B cell (primary cell): ENCODE measurements around the gene H2BK1. TPM values are rescaled to one million over a fixed set of nuclear protein-coding genes. Genes with fewer than 3 reads are reported as not detected.
A peak's percentile ranks its signal among the peaks of the same experiment; 100 is the strongest.

Experiments
- ATAC-seq: fragments of 200-7000 bp; cut with Tn5 transposase; one replicate; pipeline ENCODE4 v1.10.0; 2021; ENCODE audit warnings: low read depth, mild to moderate bottlenecking, moderate number of reproducible peaks, moderate library complexity
- CTCF ChIA-PET: fragments of 350-600 bp; sonication (Branson Sonifier 250); formaldehyde crosslinking; loops from one replicate; lab custom pipeline; 2021; ENCODE audit warnings: antibody characterized with exemption, inconsistent platforms; lab: Charles Lee
- POLR2A ChIA-PET: fragments of 350-600 bp; sonication (Branson Sonifier 250); formaldehyde crosslinking; loops from one replicate; lab custom pipeline; 2021; ENCODE audit warnings: antibody characterized with exemption; lab: Charles Lee
- DNase-seq: peaks from one replicate; pipeline ENCODE4 v3.0.0; 2013
- H2AFZ ChIP-seq: 2 replicates; pipeline ENCODE4 v1.6.1; 2012; ENCODE audit warnings: mild to moderate bottlenecking, low read depth, low read length; ENCODE audit not compliant: insufficient read depth, poor library complexity, severe bottlenecking
- H3K27ac ChIP-seq, 2 donors: 1 replicate in 1 of 2; 2 replicates in 1 of 2; pipeline ENCODE4 v1.5.1; 2012 to 2013; ENCODE audit warnings: low read length in 2 of 2, mild to moderate bottlenecking in 2 of 2, moderate library complexity in 1 of 2
- H3K27me3 ChIP-seq, 4 experiments: fragments of 200-600 bp in 1 of 4; sonication (generic) in 1 of 4; replicated peaks in 1 of 4; 1 replicate in 2 of 4; 2 replicates in 2 of 4; pipeline versions ENCODE4 v1.6.1 to v1.7.0; 2013 to 2016; ENCODE audit warnings: low read length in 3 of 4, mild to moderate bottlenecking in 2 of 4, mixed read lengths in 1 of 4, moderate library complexity in 1 of 4; ENCODE audit not compliant: insufficient read depth in 4 of 4, control insufficient read depth in 3 of 4; ENCODE audit errors: control extremely low read depth in 1 of 4
- H3K36me3 ChIP-seq, 2 experiments: replicated peaks in 1 of 2; 1 replicate in 1 of 2; 2 replicates in 1 of 2; pipeline versions ENCODE4 v1.6.1 to v1.7.1; 2013; ENCODE audit warnings: low read length in 1 of 2; ENCODE audit not compliant: insufficient read depth in 2 of 2, control insufficient read depth in 1 of 2; ENCODE audit errors: control extremely low read depth in 1 of 2, extremely low read depth in 1 of 2
- H3K4me1 ChIP-seq, 2 donors: fragments of 200-600 bp in 1 of 2; sonication (generic) in 1 of 2; 1 replicate in 1 of 2; 2 replicates in 1 of 2; pipeline versions ENCODE4 v1.5.1 to v1.6.1; 2013 to 2017; ENCODE audit warnings: low read length in 2 of 2; ENCODE audit not compliant: control insufficient read depth in 2 of 2, insufficient read depth in 2 of 2
- H3K4me2 ChIP-seq: replicated peaks from 2 replicates; pipeline ENCODE3; 2012; ENCODE audit warnings: mild to moderate bottlenecking, low read depth, low read length; ENCODE audit not compliant: poor library complexity, severe bottlenecking
- H3K4me3 ChIP-seq, 5 experiments: fragments of 200-600 bp in 1 of 5; sonication (generic) in 1 of 5; 1 replicate in 3 of 5; 2 replicates in 2 of 5; pipeline versions ENCODE4 v1.5.1 to v1.7.0; 2011 to 2016; ENCODE audit warnings: low read length in 4 of 5, mild to moderate bottlenecking in 4 of 5, low read depth in 2 of 5, control low read depth in 1 of 5, moderate library complexity in 1 of 5; ENCODE audit not compliant: insufficient read depth in 1 of 5; ENCODE audit errors: control extremely low read depth in 1 of 5, extremely low read depth in 1 of 5
- H3K79me2 ChIP-seq: fragments of 200-600 bp; sonication (generic); one replicate; pipeline ENCODE4 v1.6.0; 2016; ENCODE audit warnings: low read length; ENCODE audit not compliant: control insufficient read depth, insufficient read depth
- H3K9ac ChIP-seq: fragments of 200-600 bp; sonication (generic); 2 replicates; pipeline ENCODE4 v1.6.1; 2017; ENCODE audit warnings: mild to moderate bottlenecking, low read length, moderate library complexity
- H3K9me3 ChIP-seq, 3 donors: one replicate each; pipeline versions ENCODE4 v1.6.1 to v1.7.1; 2013; ENCODE audit warnings: low read length in 2 of 3; ENCODE audit not compliant: control insufficient read depth in 2 of 3, insufficient read depth in 1 of 3; ENCODE audit errors: control extremely low read depth in 1 of 3
- H4K20me1 ChIP-seq: 2 replicates; pipeline ENCODE4 v1.6.0; 2012; ENCODE audit warnings: mild to moderate bottlenecking, low read length; ENCODE audit not compliant: insufficient read depth, control insufficient read depth, poor library complexity, severe bottlenecking
- H3K27ac Mint-ChIP-seq: one replicate; pipeline ENCODE4 v1.8.0; 2021; ENCODE audit warnings: mixed read lengths
- H3K27me3 Mint-ChIP-seq: one replicate; pipeline ENCODE4 v1.8.0; 2021; ENCODE audit warnings: mixed read lengths
- H3K4me1 Mint-ChIP-seq: one replicate; pipeline ENCODE4 v1.8.0; 2021; ENCODE audit warnings: mixed read lengths
- H3K4me3 Mint-ChIP-seq: one replicate; pipeline ENCODE4 v1.8.0; 2021; ENCODE audit warnings: mixed read lengths
- H3K9me3 Mint-ChIP-seq: one replicate; pipeline ENCODE4 v1.8.0; 2022; ENCODE audit warnings: mixed read lengths; ENCODE audit not compliant: insufficient read depth
- CTCF ChIP-seq: fragments of 200-600 bp; IDR thresholded peaks from one replicate; pipeline ENCODE4 v1.8.0; 2022; ENCODE audit warnings: antibody characterized with exemption, mild to moderate bottlenecking
- EZH2 ChIP-seq: IDR thresholded peaks from 2 replicates; pipeline ENCODE4 v1.6.1; 2012; ENCODE audit warnings: borderline replicate concordance, low read depth, mild to moderate bottlenecking, moderate library complexity, low read length; ENCODE audit not compliant: insufficient read depth, poor library complexity, severe bottlenecking
- WGBS: methylation state at CpG from one replicate; pipeline ENCODE4 v1.1.5; 2013; ENCODE audit warnings: missing lambda C conversion rate; ENCODE audit not compliant: insufficient coverage; 5-methylcytosine and 5-hydroxymethylcytosine counted together
- intact Hi-C: fragments of 100-400 bp; cut with micrococcal nuclease; formaldehyde crosslinking; loops from one replicate; pipeline ENCODE4 v1.10.0; 2022
- polyA plus RNA-seq: library from polyadenylated mRNA; depleted of rRNA; stranded (reverse); fragments of >200 nt; gene quantifications from 2 replicates; pipeline ENCODE4 v1.2.3, GENCODE V29; 2012
- total RNA-seq, 2 donors: library from RNA; stranded (reverse); fragments of 120-200 nt in 1 of 2; gene quantifications; 1 replicate in 1 of 2; 2 replicates in 1 of 2; pipeline versions ENCODE4 v1.2.3 to v1.2.4, GENCODE V29; 2013 to 2022

H2BK1 gene
- total and polyA plus RNA-seq, 2 donors (not counting 1 experiment from before 2014, with no cell fraction given) = 4.2 TPM; not detected in 1

- H3K27me3 ChIP-seq = no peaks in the 10 kb centered on the region
- H3K79me2 ChIP-seq = peaks cover 33% of the 10 kb centered on the region
- H3K4me1 Mint-ChIP-seq = peaks cover 35% of the 10 kb centered on the region
- H3K27ac Mint-ChIP-seq = no peak overlapping the region
- TF ChIP-seq CTCF (no peak), EZH2 (no peak)
- WGBS = over 99% methylated on average over 28 of the region's 28 CpGs
- H3K36me3 ChIP-seq = peaks cover 0 to 27% of the 10 kb centered on the region in 2 experiments
- DNase-seq (no peak), ATAC-seq (no peak)
- no peak overlapping the region for H3K9ac ChIP-seq
- no peak overlapping the region for H3K4me3 ChIP-seq
- no peaks in the 10 kb centered on the region for H3K9me3 ChIP-seq
- no peaks in the 10 kb centered on the region for H3K27me3 Mint-ChIP-seq
- H3K9me3 Mint-ChIP-seq = no peaks in the 10 kb centered on the region
- CTCF ChIA-PET = interaction anchor here (2.5 kb wide), 1 partner anchor 9 kb away, joined by 12 read pairs; no protein-coding TSS in a partner anchor
- intact Hi-C loops = no loop called here
- peaks cover 16 to 24% of the 10 kb centered on the region in 2 donors for H3K4me1 ChIP-seq
- peaks cover 39% of the 10 kb centered on the region for H4K20me1 ChIP-seq
- POLR2A ChIA-PET = interaction anchor here (0.9 kb wide), 1 partner anchor 9 kb away, joined by 3 read pairs; the partner anchor contains the start of gene ABCF2
- no peak overlapping the region for H3K27ac ChIP-seq
- H2AFZ ChIP-seq = no peak overlapping the region
- no peak overlapping the region for H3K4me3 Mint-ChIP-seq
- H3K4me2 ChIP-seq = no peak overlapping the region
Observed at GRCh38 chr7:151235091-151235787, 25.0 kb upstream of the H2BK1 start.

GRCh38 chr7:151233804-151234203 is 23.5 kb upstream of the H2BK1 start:
- Mint-ChIP-seq H3K27ac (peak overlapping the region; percentile 56), H3K4me1 (peaks cover 35% of the 10 kb centered on the region), H3K27me3 (no peaks in the 10 kb centered on the region), H3K4me3 (peak overlapping the region; percentile 99), H3K9me3 (no peaks in the 10 kb centered on the region)
- DNase-seq (no peak), ATAC-seq (no peak)
- Histone ChIP-seq H3K27me3 (no peaks in the 10 kb centered on the region), H3K9me3 (no peaks in the 10 kb centered on the region), H3K4me2 (peak overlapping the region; percentile 99), H3K4me3 (peak overlapping the region in 2 of 5 experiments; percentile 93 to 96), H4K20me1 (peaks cover 31% of the 10 kb centered on the region), H3K79me2 (peaks cover 33% of the 10 kb centered on the region), H3K4me1 (peaks cover 16 to 24% of the 10 kb centered on the region in 2 donors), H3K36me3 (peaks cover 0 to 24% of the 10 kb centered on the region in 2 experiments), H3K9ac (no peak overlapping the region), H3K27ac (peak overlapping the region in 1 of 2 donors; percentile 68), H2AFZ (no peak overlapping the region)
- POLR2A ChIA-PET = no interaction called here
- TF ChIP-seq CTCF (no peak), EZH2 (no peak)
- intact Hi-C loops = loop anchor here (2.0 kb wide), 1 partner anchor 61 kb away; no protein-coding TSS in a partner anchor
- CTCF ChIA-PET = interaction anchor here (1.5 to 2.5 kb wide), 2 partner anchors 10 to 12 kb away, joined by 3 to 12 read pairs; no protein-coding TSS in a partner anchor
- 94% methylated on average over 5 of the region's 9 CpGs for WGBS
